Mesendoderm (in vitro differentiated cells): ENCODE results near the gene SUSD2.

Source experiments
- DNase-seq: peaks from one replicate; pipeline ENCODE4 v3.0.0; 2013
- H2AK5ac ChIP-seq: 2 replicates; pipeline ENCODE4 v1.6.1; 2013; ENCODE audit warnings: low read length, inconsistent platforms
- H2BK120ac ChIP-seq: 2 replicates; pipeline ENCODE4 v1.6.1; 2013; ENCODE audit warnings: low read depth, mild to moderate bottlenecking, low read length, moderate library complexity, mixed read lengths
- H2BK15ac ChIP-seq: replicated peaks from 2 replicates; pipeline ENCODE4 v1.6.1; 2013; ENCODE audit warnings: low read depth, mild to moderate bottlenecking, moderate library complexity
- H2BK5ac ChIP-seq: 2 replicates; pipeline ENCODE4 v1.6.1; 2013; ENCODE audit warnings: low read length, inconsistent platforms
- H3K18ac ChIP-seq: 2 replicates; pipeline ENCODE4 v1.6.1; 2013; ENCODE audit warnings: mild to moderate bottlenecking, low read length, mixed read lengths
- H3K23ac ChIP-seq: one replicate; pipeline ENCODE4 v1.6.1; 2013; ENCODE audit warnings: low read length
- H3K27ac ChIP-seq: 2 replicates; pipeline ENCODE4 v1.5.1; 2013; ENCODE audit warnings: low read depth, mild to moderate bottlenecking, inconsistent platforms, low read length, moderate library complexity
- H3K27me3 ChIP-seq: 2 replicates; pipeline ENCODE4 v1.6.1; 2013; ENCODE audit warnings: low read length, control low read depth, mild to moderate bottlenecking, inconsistent platforms; ENCODE audit not compliant: insufficient read depth, poor library complexity
- H3K36me3 ChIP-seq: 2 replicates; pipeline ENCODE4 v1.6.1; 2013; ENCODE audit warnings: low read length, inconsistent platforms; ENCODE audit not compliant: control insufficient read depth, insufficient read depth
- H3K4ac ChIP-seq: one replicate; pipeline ENCODE4 v1.6.1; 2013; ENCODE audit warnings: low read depth, mild to moderate bottlenecking, low read length, moderate library complexity
- H3K4me1 ChIP-seq: 2 replicates; pipeline ENCODE4 v1.6.1; 2013; ENCODE audit warnings: low read depth, low read length, inconsistent platforms; ENCODE audit not compliant: control insufficient read depth
- H3K4me2 ChIP-seq: 2 replicates; pipeline ENCODE4 v1.6.1; 2013; ENCODE audit warnings: low read length
- H3K4me3 ChIP-seq: 2 replicates; pipeline ENCODE4 v1.5.1; 2013; ENCODE audit warnings: mild to moderate bottlenecking, low read length
- H3K56ac ChIP-seq: one replicate; pipeline ENCODE4 v1.6.1; 2013; ENCODE audit warnings: low read length
- H3K79me1 ChIP-seq: 2 replicates; pipeline ENCODE4 v1.6.1; 2013; ENCODE audit warnings: low read length, inconsistent platforms
- H3K79me2 ChIP-seq: 2 replicates; pipeline ENCODE4 v1.6.1; 2013; ENCODE audit warnings: mild to moderate bottlenecking, low read length; ENCODE audit not compliant: control insufficient read depth, insufficient read depth
- H3K9ac ChIP-seq: 2 replicates; pipeline ENCODE4 v1.6.1; 2013; ENCODE audit warnings: low read length, inconsistent platforms
- H4K5ac ChIP-seq: one replicate; pipeline ENCODE4 v1.6.1; 2013; ENCODE audit warnings: low read length
- H4K8ac ChIP-seq: one replicate; pipeline ENCODE4 v1.6.1; 2013; ENCODE audit warnings: low read depth, mild to moderate bottlenecking, control low read depth, low read length, moderate library complexity
- WGBS: extraction: QIAGEN DNeasy Blood & Tissue Kit; methylation state at CpG from one replicate; pipeline ENCODE4 v1.1.7; 2013; ENCODE audit warnings: low lambda C conversion rate, missing lambda C conversion rate; ENCODE audit not compliant: insufficient coverage; ENCODE audit errors: extremely low coverage; 5-methylcytosine and 5-hydroxymethylcytosine counted together

SUSD2 gene

GRCh38 chr22:24225044-24225601 lies 43.8 kb downstream of the SUSD2 start:
- Histone ChIP-seq H3K4me1 (no peaks in the 10 kb centered on the region), H3K27ac (no peak overlapping the region), H3K79me2 (no peaks in the 10 kb centered on the region), H3K4ac (no peak overlapping the region), H2BK5ac (no peak overlapping the region), H3K18ac (no peak overlapping the region), H3K56ac (no peak overlapping the region), H4K5ac (no peak overlapping the region), H3K9ac (no peak overlapping the region), H3K4me3 (no peak overlapping the region), H3K36me3 (no peaks in the 10 kb centered on the region), H2BK120ac (no peak overlapping the region), H2AK5ac (no peak overlapping the region), H3K23ac (no peak overlapping the region), H3K27me3 (no peaks in the 10 kb centered on the region), H3K4me2 (no peak overlapping the region), H3K79me1 (no peaks in the 10 kb centered on the region), H2BK15ac (no peak overlapping the region), H4K8ac (no peak overlapping the region)
- WGBS, result no CpG with 5 or more reads among the region's 14 CpGs
- no peak for DNase-seq

- no peaks in the 10 kb centered on the region for H3K79me1 ChIP-seq
- no peak overlapping the region for H3K27ac ChIP-seq
- DNase-seq, result no peak
- H3K36me3 ChIP-seq, result no peaks in the 10 kb centered on the region
- H2BK15ac ChIP-seq, result no peak overlapping the region
- WGBS, result no CpG with 5 or more reads among the region's 14 CpGs
- no peak overlapping the region for H2BK5ac ChIP-seq
- H3K4me1 ChIP-seq, result no peaks in the 10 kb centered on the region
- H3K79me2 ChIP-seq, result no peaks in the 10 kb centered on the region
- no peak overlapping the region for H2BK120ac ChIP-seq
- no peak overlapping the region for H4K5ac ChIP-seq
- no peak overlapping the region for H3K4me3 ChIP-seq
- H2AK5ac ChIP-seq, result no peak overlapping the region
- no peak overlapping the region for H3K9ac ChIP-seq
- H3K23ac ChIP-seq, result no peak overlapping the region
- no peaks in the 10 kb centered on the region for H3K27me3 ChIP-seq
- no peak overlapping the region for H3K4me2 ChIP-seq
- H4K8ac ChIP-seq, result no peak overlapping the region
- no peak overlapping the region for H3K4ac ChIP-seq
- H3K56ac ChIP-seq, result no peak overlapping the region
- no peak overlapping the region for H3K18ac ChIP-seq
Measured at GRCh38 chr22:24225951-24226350, 44.7 kb downstream of the SUSD2 start.

- Histone ChIP-seq H3K36me3 (no peaks in the 10 kb centered on the region), H2AK5ac (no peak overlapping the region), H3K18ac (no peak overlapping the region), H2BK5ac (no peak overlapping the region), H3K4ac (no peak overlapping the region), H3K23ac (no peak overlapping the region), H3K4me1 (no peaks in the 10 kb centered on the region), H2BK120ac (no peak overlapping the region), H3K9ac (no peak overlapping the region), H3K27ac (no peak overlapping the region), H3K79me1 (no peaks in the 10 kb centered on the region), H3K27me3 (no peaks in the 10 kb centered on the region), H4K5ac (no peak overlapping the region), H3K79me2 (no peaks in the 10 kb centered on the region), H4K8ac (no peak overlapping the region), H3K4me3 (no peak overlapping the region), H3K56ac (peak overlapping the region; percentile 78), H2BK15ac (no peak overlapping the region), H3K4me2 (no peak overlapping the region)
- peak; percentile 70 for DNase-seq
- no CpG with 5 or more reads among the region's 18 CpGs for WGBS
Measured at GRCh38 chr22:24230911-24231656, 49.8 kb downstream of the SUSD2 start.

GRCh38 chr22:24231706-24232105 lies 50.4 kb downstream of the SUSD2 start:
- no peak overlapping the region for H4K8ac ChIP-seq
- no peak overlapping the region for H3K27ac ChIP-seq
- DNase-seq, result no peak
- H4K5ac ChIP-seq, result no peak overlapping the region
- WGBS, result no CpG with 5 or more reads among the region's 9 CpGs
- H3K56ac ChIP-seq, result no peak overlapping the region
- H2BK5ac ChIP-seq, result no peak overlapping the region
- no peak overlapping the region for H3K9ac ChIP-seq
- no peak overlapping the region for H2BK120ac ChIP-seq
- H3K18ac ChIP-seq, result no peak overlapping the region
- no peaks in the 10 kb centered on the region for H3K79me1 ChIP-seq
- H3K79me2 ChIP-seq, result no peaks in the 10 kb centered on the region
- no peak overlapping the region for H3K4ac ChIP-seq
- H3K36me3 ChIP-seq, result no peaks in the 10 kb centered on the region
- H3K27me3 ChIP-seq, result no peaks in the 10 kb centered on the region
- no peak overlapping the region for H3K4me2 ChIP-seq
- no peak overlapping the region for H3K4me3 ChIP-seq
- H2BK15ac ChIP-seq, result no peak overlapping the region
- H2AK5ac ChIP-seq, result no peak overlapping the region
- no peak overlapping the region for H3K23ac ChIP-seq
- H3K4me1 ChIP-seq, result no peaks in the 10 kb centered on the region

- no peak for DNase-seq
- no CpG with 5 or more reads among the region's 6 CpGs for WGBS
- H2BK120ac ChIP-seq, result no peak overlapping the region
Measured at GRCh38 chr22:24232124-24232523, 50.8 kb downstream of the SUSD2 start.

GRCh38 chr22:24232725-24233124 lies 51.4 kb downstream of the SUSD2 start:
- no peak overlapping the region for H3K56ac ChIP-seq
- no peak overlapping the region for H2AK5ac ChIP-seq
- H3K36me3 ChIP-seq, result no peaks in the 10 kb centered on the region
- H4K8ac ChIP-seq, result no peak overlapping the region
- DNase-seq, result no peak
- no peak overlapping the region for H3K23ac ChIP-seq
- H2BK120ac ChIP-seq, result no peak overlapping the region
- H3K27ac ChIP-seq, result no peak overlapping the region
- H3K27me3 ChIP-seq, result no peaks in the 10 kb centered on the region
- H3K4ac ChIP-seq, result no peak overlapping the region
- no peaks in the 10 kb centered on the region for H3K79me1 ChIP-seq
- no peaks in the 10 kb centered on the region for H3K4me1 ChIP-seq
- no peak overlapping the region for H3K4me3 ChIP-seq
- H3K9ac ChIP-seq, result no peak overlapping the region
- H3K4me2 ChIP-seq, result no peak overlapping the region
- H2BK15ac ChIP-seq, result no peak overlapping the region
- H3K18ac ChIP-seq, result no peak overlapping the region
- H4K5ac ChIP-seq, result no peak overlapping the region
- no peaks in the 10 kb centered on the region for H3K79me2 ChIP-seq
- no peak overlapping the region for H2BK5ac ChIP-seq
- no CpG with 5 or more reads among the region's 15 CpGs for WGBS

More at GRCh38 chr22:24232124-24232523, 50.8 kb downstream of the SUSD2 start:
- no peaks in the 10 kb centered on the region for H3K79me2 ChIP-seq
- H3K4me1 ChIP-seq, result no peaks in the 10 kb centered on the region
- no peak overlapping the region for H3K23ac ChIP-seq
- H3K27me3 ChIP-seq, result no peaks in the 10 kb centered on the region
- no peak overlapping the region for H4K8ac ChIP-seq
- no peak overlapping the region for H2BK5ac ChIP-seq
- no peak overlapping the region for H3K56ac ChIP-seq
- H3K36me3 ChIP-seq, result no peaks in the 10 kb centered on the region
- H3K4me3 ChIP-seq, result no peak overlapping the region
- H3K9ac ChIP-seq, result no peak overlapping the region
- H3K4me2 ChIP-seq, result no peak overlapping the region
- no peak overlapping the region for H4K5ac ChIP-seq
- H3K4ac ChIP-seq, result no peak overlapping the region
- H3K79me1 ChIP-seq, result no peaks in the 10 kb centered on the region
- H3K18ac ChIP-seq, result no peak overlapping the region
- no peak overlapping the region for H2BK15ac ChIP-seq
- H2AK5ac ChIP-seq, result no peak overlapping the region
- no peak overlapping the region for H3K27ac ChIP-seq
